HCT116 (cell line): Measurements from ENCODE around the gene OVAAL. TPM values are rescaled to one million over a fixed set of nuclear protein-coding genes. Genes with fewer than 3 reads are reported as not detected.
A peak's percentile ranks its signal among the peaks of the same experiment; 100 is the strongest.

ENCODE experiments used
- ATAC-seq: fragments of 200-7000 bp; cut with Tn5 transposase; 2 replicates; pipeline ENCODE4 v1.9.1; 2020; ENCODE audit warnings: mild to moderate bottlenecking, moderate library complexity
- BruUV-seq: library from RNA; stranded (reverse); fragments of 400-500 nt; replicated peaks from 2 replicates; lab custom pipeline; 2021; lab: Mats Ljungman, UMichigan
- CTCF ChIA-PET: fragments of 300-600 bp; sonication (Branson Sonifier 250); formaldehyde crosslinking; loops from one replicate; lab custom pipeline; 2021; ENCODE audit warnings: antibody characterized with exemption; lab: Charles Lee
- POLR2A ChIA-PET: fragments of 300-600, 350-600 bp; sonication (Branson Sonifier 250); formaldehyde crosslinking; loops from one replicate; lab custom pipeline; 2021; ENCODE audit warnings: antibody characterized with exemption; lab: Charles Lee
- RAD21 ChIA-PET, 2 experiments: fragments of 300-600 bp; sonication (Branson Sonifier 250); formaldehyde crosslinking; loops; one replicate each; lab custom pipeline; 2023; ENCODE audit warnings: low total read pairs in 2 of 2; ENCODE audit not compliant: uncharacterized antibody in 2 of 2, unreplicated experiment in 2 of 2, low non-redundant PET in 1 of 2; lab: Charles Lee
- DNase-seq: peaks from one replicate; pipeline ENCODE4 v3.0.0-alpha.2; 2010; ENCODE audit warnings: low read depth, low spot score
- H2AFZ ChIP-seq: fragments of 200-600 bp; shearing (Covaris generic), sonication (generic); 2 replicates; pipeline ENCODE4 v1.6.1; 2017; ENCODE audit warnings: low read depth, mixed run types, mixed read lengths, antibody characterized with exemption, low read length; ENCODE audit not compliant: poor library complexity, severe bottlenecking
- H3K27ac ChIP-seq: 2 replicates; pipeline ENCODE4 v1.5.1; 2012; ENCODE audit warnings: low read depth, low read length
- H3K27me3 ChIP-seq: fragments of 200-600 bp; sonication (generic); 2 replicates; pipeline ENCODE4 v1.6.1; 2016; ENCODE audit warnings: mixed run types, low read length, mixed read lengths; ENCODE audit not compliant: insufficient read depth
- H3K36me3 ChIP-seq, 2 experiments: fragments of 200-500 bp in 1 of 2; fragments of 200-600 bp in 1 of 2; sonication (Bioruptor generic) in 1 of 2; sonication (generic) in 1 of 2; 2 replicates each; pipeline versions ENCODE4 v1.5.1 to v1.6.1; 2014 to 2016; ENCODE audit warnings: low read length in 2 of 2, inconsistent platforms in 1 of 2, mixed read lengths in 1 of 2, mixed run types in 1 of 2; ENCODE audit not compliant: insufficient read depth in 2 of 2, control insufficient read depth in 1 of 2
- H3K4me1 ChIP-seq, 2 experiments: fragments of 200-600 bp in 1 of 2; sonication (generic) in 1 of 2; 2 replicates each; pipeline versions ENCODE4 v1.5.1 to v1.6.1; 2012 to 2017; ENCODE audit warnings: low read length in 2 of 2, inconsistent platforms in 1 of 2, mild to moderate bottlenecking in 1 of 2, mixed read lengths in 1 of 2, mixed run types in 1 of 2, moderate library complexity in 1 of 2; ENCODE audit not compliant: insufficient read depth in 2 of 2, control insufficient read depth in 1 of 2
- H3K4me2 ChIP-seq: fragments of 200-600 bp; sonication (generic); 2 replicates; pipeline ENCODE4 v1.6.1; 2017; ENCODE audit warnings: mixed run types, low read length, mixed read lengths
- H3K4me3 ChIP-seq, 2 experiments: fragments of 200-600 bp in 1 of 2; sonication (generic) in 1 of 2; replicated peaks in 1 of 2; 2 replicates each; pipeline ENCODE4 v1.5.1; 2011 to 2016; ENCODE audit warnings: low read length in 2 of 2, control low read depth in 1 of 2, low read depth in 1 of 2, mild to moderate bottlenecking in 1 of 2, mixed read lengths in 1 of 2, mixed run types in 1 of 2
- H3K79me2 ChIP-seq: fragments of 200-600 bp; sonication (generic); 2 replicates; pipeline ENCODE4 v1.6.1; 2017; ENCODE audit warnings: mild to moderate bottlenecking, mixed run types, low read length, moderate library complexity, mixed read lengths; ENCODE audit not compliant: insufficient read depth
- H3K9ac ChIP-seq: fragments of 200-600 bp; sonication (generic); 2 replicates; pipeline ENCODE4 v1.6.1; 2016; ENCODE audit warnings: low read length, mixed read lengths
- H3K9me2 ChIP-seq: fragments of 200-600 bp; sonication (generic), shearing (Covaris generic); 2 replicates; pipeline ENCODE4 v1.6.1; 2017; ENCODE audit warnings: mixed run types, mild to moderate bottlenecking, moderate library complexity; ENCODE audit not compliant: insufficient read depth
- H3K9me3 ChIP-seq, 2 experiments: fragments of 200-500 bp in 1 of 2; fragments of 200-600 bp in 1 of 2; sonication (Bioruptor generic) in 1 of 2; sonication (generic) in 1 of 2; 2 replicates each; pipeline ENCODE4 v1.6.1; 2014 to 2017; ENCODE audit warnings: low read length in 2 of 2, mixed read lengths in 2 of 2, inconsistent platforms in 1 of 2, low read depth in 1 of 2, mild to moderate bottlenecking in 1 of 2, mixed run types in 1 of 2, moderate library complexity in 1 of 2; ENCODE audit not compliant: control insufficient read depth in 1 of 2, insufficient read depth in 1 of 2
- H4K20me1 ChIP-seq: fragments of 200-600 bp; sonication (generic), shearing (Covaris generic); 2 replicates; pipeline ENCODE4 v1.6.1; 2017; ENCODE audit warnings: mixed run types, mild to moderate bottlenecking, moderate library complexity; ENCODE audit not compliant: insufficient read depth
- CBX3 ChIP-seq: IDR thresholded peaks from 2 replicates; pipeline ENCODE4 v1.6.1; 2012; ENCODE audit warnings: low read depth
- EGR1 ChIP-seq: IDR thresholded peaks from 2 replicates; pipeline ENCODE4 v1.6.1; 2012; ENCODE audit warnings: low read depth
- ELF1 ChIP-seq: IDR thresholded peaks from 2 replicates; pipeline ENCODE4 v1.6.1; 2012; ENCODE audit warnings: low read depth, borderline replicate concordance
- EZH2 ChIP-seq: fragments of 200-600 bp; sonication (generic); IDR thresholded peaks from 2 replicates; pipeline ENCODE4 v1.6.1; 2017; ENCODE audit warnings: antibody characterized with exemption, mixed run types
- FOSL1 ChIP-seq: IDR thresholded peaks from 2 replicates; pipeline ENCODE4 v1.6.1; 2012; ENCODE audit warnings: low read depth
- MAX ChIP-seq: IDR thresholded peaks from 2 replicates; pipeline ENCODE4 v1.6.1; 2012
- POLR2AphosphoS5 ChIP-seq: IDR thresholded peaks from 2 replicates; pipeline ENCODE4 v1.6.1; 2011; ENCODE audit warnings: mild to moderate bottlenecking, low read depth, low read length, moderate library complexity
- RAD21 ChIP-seq: IDR thresholded peaks from 2 replicates; pipeline ENCODE4 v1.6.1; 2012; ENCODE audit warnings: low read depth, mild to moderate bottlenecking
- SIN3A ChIP-seq: IDR thresholded peaks from 2 replicates; pipeline ENCODE4 v1.6.1; 2012; ENCODE audit warnings: low read depth
- SP1 ChIP-seq: IDR thresholded peaks from 2 replicates; pipeline ENCODE4 v1.6.1; 2012; ENCODE audit warnings: low read depth
- SRF ChIP-seq: IDR thresholded peaks from 2 replicates; pipeline ENCODE4 v1.6.1; 2012; ENCODE audit warnings: low read depth
- YY1 ChIP-seq: IDR thresholded peaks from 2 replicates; pipeline ENCODE4 v1.6.1; 2011; ENCODE audit warnings: low read length, low read depth, moderate library complexity, mild to moderate bottlenecking; ENCODE audit not compliant: insufficient replicate concordance; ENCODE audit errors: extremely low read depth
- ZFX ChIP-seq: fragments of 450-650 bp; IDR thresholded peaks from 2 replicates; pipeline ENCODE4 v1.6.1; 2017
- ZNF274 ChIP-seq: fragments of 200-500 bp; sonication (Bioruptor generic); IDR thresholded peaks from 2 replicates; pipeline ENCODE4 v1.6.1; 2014; ENCODE audit warnings: mild to moderate bottlenecking, low read depth, low read length, inconsistent platforms
- intact Hi-C: fragments of 100-400 bp; cut with micrococcal nuclease; formaldehyde crosslinking; loops from 2 replicates; pipeline ENCODE4 v1.10.0; 2022
- total RNA-seq: library from RNA; stranded (reverse); gene quantifications from one replicate; pipeline ENCODE4 v1.2.1, GENCODE V29; 2021; ENCODE audit not compliant: unreplicated experiment
- TF ChIP-seq, protein P1 (sequence below): IDR thresholded peaks from 2 replicates; pipeline ENCODE4 v1.6.1; 2012; ENCODE audit warnings: low read depth
- TF ChIP-seq, protein P2 (sequence below), 3 experiments: fragments of 200-600 bp in 1 of 3; sonication (generic) in 1 of 3; IDR thresholded peaks in 2 of 3; conservative IDR thresholded peaks in 1 of 3; 2 replicates each; pipeline ENCODE4 v1.5.1; 2012 to 2017; ENCODE audit warnings: low read depth in 2 of 3, low read length in 2 of 3, antibody characterized with exemption in 1 of 3, borderline replicate concordance in 1 of 3, control low read depth in 1 of 3, mild to moderate bottlenecking in 1 of 3, mixed read lengths in 1 of 3, mixed run types in 1 of 3, moderate library complexity in 1 of 3; ENCODE audit not compliant: insufficient read depth in 1 of 3

The OVAAL gene
- total RNA-seq, 1 experiment from 2014 or later = not detected

- RAD21 ChIA-PET = no interaction called here
- no peaks in the 10 kb centered on the region for H3K36me3 ChIP-seq
- no peak for TF ChIP-seq FOSL1
- no peak for TF ChIP-seq SRF
- TF ChIP-seq SIN3A = no peak
- TF ChIP-seq RAD21 = no peak
- TF ChIP-seq, protein P1, sequence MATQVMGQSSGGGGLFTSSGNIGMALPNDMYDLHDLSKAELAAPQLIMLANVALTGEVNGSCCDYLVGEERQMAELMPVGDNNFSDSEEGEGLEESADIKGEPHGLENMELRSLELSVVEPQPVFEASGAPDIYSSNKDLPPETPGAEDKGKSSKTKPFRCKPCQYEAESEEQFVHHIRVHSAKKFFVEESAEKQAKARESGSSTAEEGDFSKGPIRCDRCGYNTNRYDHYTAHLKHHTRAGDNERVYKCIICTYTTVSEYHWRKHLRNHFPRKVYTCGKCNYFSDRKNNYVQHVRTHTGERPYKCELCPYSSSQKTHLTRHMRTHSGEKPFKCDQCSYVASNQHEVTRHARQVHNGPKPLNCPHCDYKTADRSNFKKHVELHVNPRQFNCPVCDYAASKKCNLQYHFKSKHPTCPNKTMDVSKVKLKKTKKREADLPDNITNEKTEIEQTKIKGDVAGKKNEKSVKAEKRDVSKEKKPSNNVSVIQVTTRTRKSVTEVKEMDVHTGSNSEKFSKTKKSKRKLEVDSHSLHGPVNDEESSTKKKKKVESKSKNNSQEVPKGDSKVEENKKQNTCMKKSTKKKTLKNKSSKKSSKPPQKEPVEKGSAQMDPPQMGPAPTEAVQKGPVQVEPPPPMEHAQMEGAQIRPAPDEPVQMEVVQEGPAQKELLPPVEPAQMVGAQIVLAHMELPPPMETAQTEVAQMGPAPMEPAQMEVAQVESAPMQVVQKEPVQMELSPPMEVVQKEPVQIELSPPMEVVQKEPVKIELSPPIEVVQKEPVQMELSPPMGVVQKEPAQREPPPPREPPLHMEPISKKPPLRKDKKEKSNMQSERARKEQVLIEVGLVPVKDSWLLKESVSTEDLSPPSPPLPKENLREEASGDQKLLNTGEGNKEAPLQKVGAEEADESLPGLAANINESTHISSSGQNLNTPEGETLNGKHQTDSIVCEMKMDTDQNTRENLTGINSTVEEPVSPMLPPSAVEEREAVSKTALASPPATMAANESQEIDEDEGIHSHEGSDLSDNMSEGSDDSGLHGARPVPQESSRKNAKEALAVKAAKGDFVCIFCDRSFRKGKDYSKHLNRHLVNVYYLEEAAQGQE = no peak
- TF ChIP-seq ZNF274 = no peak
- TF ChIP-seq POLR2AphosphoS5 = no peak
- TF ChIP-seq SP1 = no peak
- TF ChIP-seq MAX = no peak
- no peak for TF ChIP-seq ZFX
- TF ChIP-seq YY1 = no peak
- no peak for TF ChIP-seq CBX3
- TF ChIP-seq, protein P2, sequence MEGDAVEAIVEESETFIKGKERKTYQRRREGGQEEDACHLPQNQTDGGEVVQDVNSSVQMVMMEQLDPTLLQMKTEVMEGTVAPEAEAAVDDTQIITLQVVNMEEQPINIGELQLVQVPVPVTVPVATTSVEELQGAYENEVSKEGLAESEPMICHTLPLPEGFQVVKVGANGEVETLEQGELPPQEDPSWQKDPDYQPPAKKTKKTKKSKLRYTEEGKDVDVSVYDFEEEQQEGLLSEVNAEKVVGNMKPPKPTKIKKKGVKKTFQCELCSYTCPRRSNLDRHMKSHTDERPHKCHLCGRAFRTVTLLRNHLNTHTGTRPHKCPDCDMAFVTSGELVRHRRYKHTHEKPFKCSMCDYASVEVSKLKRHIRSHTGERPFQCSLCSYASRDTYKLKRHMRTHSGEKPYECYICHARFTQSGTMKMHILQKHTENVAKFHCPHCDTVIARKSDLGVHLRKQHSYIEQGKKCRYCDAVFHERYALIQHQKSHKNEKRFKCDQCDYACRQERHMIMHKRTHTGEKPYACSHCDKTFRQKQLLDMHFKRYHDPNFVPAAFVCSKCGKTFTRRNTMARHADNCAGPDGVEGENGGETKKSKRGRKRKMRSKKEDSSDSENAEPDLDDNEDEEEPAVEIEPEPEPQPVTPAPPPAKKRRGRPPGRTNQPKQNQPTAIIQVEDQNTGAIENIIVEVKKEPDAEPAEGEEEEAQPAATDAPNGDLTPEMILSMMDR (IDR thresholded peaks at IDR 0.05 in 2 of 3, conservative IDR thresholded peaks at IDR 0.05 in 1 of 3; ENCODE audit: borderline replicate concordance in 1 of 3, insufficient read depth in 1 of 3, low read depth in 2 of 3, low read length in 2 of 3) = no peak
- no peak for TF ChIP-seq ELF1
- TF ChIP-seq EGR1 = no peak
- TF ChIP-seq EZH2 = no peak
- no peaks in the 10 kb centered on the region for H3K27me3 ChIP-seq
- ATAC-seq (no peak), DNase-seq (no peak)
- H3K9ac ChIP-seq = no peak overlapping the region
- H3K4me2 ChIP-seq = no peak overlapping the region
- no peak overlapping the region for H3K27ac ChIP-seq
- no peak overlapping the region for H3K4me3 ChIP-seq
- H2AFZ ChIP-seq = peak overlapping the region; percentile 45
- H3K9me2 ChIP-seq = no peaks in the 10 kb centered on the region
- BruUV-seq = no TSS peak
- CTCF ChIA-PET = interaction anchor here (1.0 kb wide), 1 partner anchor 321 kb away, joined by 3 read pairs; no protein-coding TSS in a partner anchor
- POLR2A ChIA-PET = no interaction called here
- H3K4me1 ChIP-seq = no peaks in the 10 kb centered on the region
- no peaks in the 10 kb centered on the region for H3K9me3 ChIP-seq
- H4K20me1 ChIP-seq = no peaks in the 10 kb centered on the region
- no peaks in the 10 kb centered on the region for H3K79me2 ChIP-seq
- intact Hi-C loops = no loop called here
Observed at GRCh38 chr1:180542838-180543145, 16.0 kb upstream of the OVAAL start.
